HepG2 (cell line): ENCODE results near the gene SLC35B2. TPM values are rescaled to one million over a fixed set of nuclear protein-coding genes. Genes with fewer than 3 reads are reported as not detected.

Experiments used
- HIVEP1 ChIP-seq: sonication (generic); formaldehyde crosslinking; IDR thresholded peaks from 2 replicates; pipeline ENCODE4 v1.4.0; 2020; ENCODE audit warnings: mild to moderate bottlenecking, missing genetic modification reagents
- HNF4A ChIP-seq: sonication (generic); formaldehyde crosslinking; IDR thresholded peaks from 2 replicates; pipeline ENCODE4 v1.4.0; 2020; ENCODE audit warnings: missing genetic modification reagents
- KLF6 ChIP-seq: IDR thresholded peaks from 2 replicates; pipeline ENCODE4 v1.8.0; 2016; ENCODE audit warnings: missing biosample characterization, missing genetic modification reagents
- PHF5A ChIP-seq: IDR thresholded peaks from one replicate; pipeline ENCODE4 v1.6.1; 2018; ENCODE audit warnings: low read depth, missing genetic modification reagents; ENCODE audit not compliant: unreplicated experiment
- PREB ChIP-seq: sonication (generic); formaldehyde crosslinking; IDR thresholded peaks from 2 replicates; pipeline ENCODE4 v1.4.0; 2020; ENCODE audit warnings: missing genetic modification reagents
- RBAK ChIP-seq: sonication (generic); formaldehyde crosslinking; IDR thresholded peaks from 2 replicates; pipeline ENCODE4 v1.5.1; 2020; ENCODE audit warnings: mild to moderate bottlenecking, missing genetic modification reagents
- RBM39 ChIP-seq: fragments of 200-400 bp; formaldehyde crosslinking; IDR thresholded peaks from one replicate; pipeline ENCODE4 v1.6.1; 2018; ENCODE audit warnings: antibody characterized with exemption, mild to moderate bottlenecking, low read depth, low read length; ENCODE audit not compliant: poor library complexity, severe bottlenecking
- SMARCC2 ChIP-seq: fragments of 450-650 bp; IDR thresholded peaks from 2 replicates; pipeline ENCODE4 v1.6.1; 2017; ENCODE audit warnings: antibody characterized with exemption, mild to moderate bottlenecking
- SP2 ChIP-seq: sonication (generic); formaldehyde crosslinking; IDR thresholded peaks from 2 replicates; pipeline ENCODE4 v1.5.1; 2020; ENCODE audit warnings: mild to moderate bottlenecking, missing genetic modification reagents
- TAF15 ChIP-seq: fragments of 200-400 bp; formaldehyde crosslinking; IDR thresholded peaks from one replicate; pipeline ENCODE4 v1.6.1; 2018; ENCODE audit warnings: mild to moderate bottlenecking, low read depth, low read length; ENCODE audit not compliant: poor library complexity, severe bottlenecking
- TSC22D2 ChIP-seq: sonication (generic); formaldehyde crosslinking; IDR thresholded peaks from 2 replicates; pipeline ENCODE4 v1.5.1; 2020; ENCODE audit warnings: missing genetic modification reagents, mild to moderate bottlenecking, borderline replicate concordance
- ZBTB26 ChIP-seq: IDR thresholded peaks from 2 replicates; pipeline ENCODE4 v1.6.1; 2016; ENCODE audit warnings: missing compliant biosample characterization, missing genetic modification reagents, borderline replicate concordance
- ZBTB7B ChIP-seq: sonication (generic); formaldehyde crosslinking; IDR thresholded peaks from 2 replicates; pipeline ENCODE4 v1.4.0; 2020; ENCODE audit warnings: missing genetic modification reagents
- ZC3H13 ChIP-seq: sonication (generic); formaldehyde crosslinking; IDR thresholded peaks from 2 replicates; pipeline ENCODE4 v1.8.1; 2023; ENCODE audit warnings: mild to moderate bottlenecking, missing genetic modification reagents, moderate library complexity
- ZNF17 ChIP-seq: sonication (generic); formaldehyde crosslinking; IDR thresholded peaks from 2 replicates; pipeline ENCODE4 v1.5.0; 2020; ENCODE audit warnings: mild to moderate bottlenecking, missing genetic modification reagents
- ZNF264 ChIP-seq: sonication (generic); formaldehyde crosslinking; IDR thresholded peaks from 2 replicates; pipeline ENCODE4 v1.4.0; 2020; ENCODE audit warnings: missing genetic modification reagents
- ZNF3 ChIP-seq: IDR thresholded peaks from 2 replicates; pipeline ENCODE4 v1.7.0; 2017; ENCODE audit warnings: inconsistent platforms
- ZNF496 ChIP-seq: sonication (generic); formaldehyde crosslinking; IDR thresholded peaks from 2 replicates; pipeline ENCODE4 v1.8.1; 2023; ENCODE audit warnings: mild to moderate bottlenecking, moderate library complexity, missing genetic modification reagents; ENCODE audit not compliant: insufficient replicate concordance
- ZNF576 ChIP-seq: sonication (generic); formaldehyde crosslinking; IDR thresholded peaks from 2 replicates; pipeline ENCODE4 v1.4.0; 2020; ENCODE audit warnings: mild to moderate bottlenecking, missing genetic modification reagents
- ZNF703 ChIP-seq: sonication (generic); formaldehyde crosslinking; IDR thresholded peaks from 2 replicates; pipeline ENCODE4 v1.5.1; 2020; ENCODE audit warnings: missing genetic modification reagents, mild to moderate bottlenecking, moderate library complexity, borderline replicate concordance
- ZNF761 ChIP-seq: sonication (generic); formaldehyde crosslinking; conservative IDR thresholded peaks from 2 replicates; pipeline ENCODE4 v1.4.0; 2020; ENCODE audit warnings: mild to moderate bottlenecking, missing genetic modification reagents
- polyA plus RNA-seq, 8 experiments: library from polyadenylated mRNA; depleted of rRNA in 3 of 8; stranded (reverse) in 7 of 8; unstranded in 1 of 8; fragments of >200 nt; fragmentation: Illumina TruSeq in 4 of 8; extraction: Trizol in 4 of 8; gene quantifications; 2 replicates each; pipeline versions ENCODE4 v1.2.1 to v1.2.3, GENCODE V29; 2011 to 2016; ENCODE audit warnings: low read depth in 4 of 8, missing spikeins in 1 of 8, mixed read lengths in 1 of 8; ENCODE audit not compliant: insufficient read depth in 1 of 8
- total RNA-seq, 5 experiments: library from RNA; depleted of rRNA; stranded (reverse); fragments of >200 nt; fragmentation: Illumina TruSeq; extraction: Trizol; gene quantifications; 2 replicates each; pipeline ENCODE4 v1.2.3, GENCODE V29; 2016; ENCODE audit warnings: low read depth in 1 of 5
- TF ChIP-seq, protein P1 (sequence below): sonication (generic); formaldehyde crosslinking; IDR thresholded peaks from 2 replicates; pipeline ENCODE4 v1.9.0; 2022; ENCODE audit warnings: missing genetic modification reagents, mild to moderate bottlenecking, borderline replicate concordance
- TF ChIP-seq, protein P2 (sequence below): IDR thresholded peaks from 2 replicates; pipeline ENCODE4 v1.6.1; 2016; ENCODE audit warnings: missing biosample characterization, missing genetic modification reagents, low read depth
- TF ChIP-seq, protein P3 (sequence below): sonication (generic); formaldehyde crosslinking; IDR thresholded peaks from 2 replicates; pipeline ENCODE4 v1.5.0; 2020; ENCODE audit warnings: mild to moderate bottlenecking, low read depth, missing genetic modification reagents, borderline replicate concordance

The SLC35B2 gene
- total and polyA plus RNA-seq, 2 of the 13 experiments (the other 11 are each of a cell fraction or from before 2014, with no cell fraction given) = 61.1 to 148 TPM

GRCh38 chr6:44246663-44247337 is 10.5 kb downstream of the SLC35B2 start, which contains the start of gene HSP90AB1 (continued):
- TF ChIP-seq, protein P1, sequence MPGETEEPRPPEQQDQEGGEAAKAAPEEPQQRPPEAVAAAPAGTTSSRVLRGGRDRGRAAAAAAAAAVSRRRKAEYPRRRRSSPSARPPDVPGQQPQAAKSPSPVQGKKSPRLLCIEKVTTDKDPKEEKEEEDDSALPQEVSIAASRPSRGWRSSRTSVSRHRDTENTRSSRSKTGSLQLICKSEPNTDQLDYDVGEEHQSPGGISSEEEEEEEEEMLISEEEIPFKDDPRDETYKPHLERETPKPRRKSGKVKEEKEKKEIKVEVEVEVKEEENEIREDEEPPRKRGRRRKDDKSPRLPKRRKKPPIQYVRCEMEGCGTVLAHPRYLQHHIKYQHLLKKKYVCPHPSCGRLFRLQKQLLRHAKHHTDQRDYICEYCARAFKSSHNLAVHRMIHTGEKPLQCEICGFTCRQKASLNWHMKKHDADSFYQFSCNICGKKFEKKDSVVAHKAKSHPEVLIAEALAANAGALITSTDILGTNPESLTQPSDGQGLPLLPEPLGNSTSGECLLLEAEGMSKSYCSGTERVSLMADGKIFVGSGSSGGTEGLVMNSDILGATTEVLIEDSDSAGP = peak; percentile 100
- peak; percentile 84; the same call in 1 of the 2 replicates for TF ChIP-seq ZNF17 (CRISPR knock-in tag)
- TF ChIP-seq ZNF264 (CRISPR knock-in tag) = peak; percentile 94
- TF ChIP-seq ZC3H13 (CRISPR knock-in tag) = no peak
- TF ChIP-seq PHF5A (CRISPR knock-in tag) = peak; percentile 79
- TF ChIP-seq RBAK (CRISPR knock-in tag) = no peak
- TF ChIP-seq ZNF703 (CRISPR knock-in tag) = peak; percentile 73
- TF ChIP-seq HIVEP1 (CRISPR knock-in tag) = 0 out of 2 replicates have a peak, but pooled peaks have one; percentile 4
- peak; percentile 35 for TF ChIP-seq HNF4A (CRISPR knock-in tag)
- peak; percentile 74 for TF ChIP-seq KLF6
- TF ChIP-seq TAF15 = no peak
- TF ChIP-seq PREB = no peak
- no peak for TF ChIP-seq RBM39
- no peak for TF ChIP-seq SMARCC2
- TF ChIP-seq SP2 (CRISPR knock-in tag) = peak; percentile 43; the same call in 1 of the 2 replicates
- TF ChIP-seq ZNF761 (CRISPR knock-in tag) = no peak; the same call in 1 of the 2 replicates
- TF ChIP-seq ZNF496 (CRISPR knock-in tag) = no peak
- peak; percentile 57; the same call in 1 of the 2 replicates for TF ChIP-seq TSC22D2 (CRISPR knock-in tag)
- TF ChIP-seq, protein P2, sequence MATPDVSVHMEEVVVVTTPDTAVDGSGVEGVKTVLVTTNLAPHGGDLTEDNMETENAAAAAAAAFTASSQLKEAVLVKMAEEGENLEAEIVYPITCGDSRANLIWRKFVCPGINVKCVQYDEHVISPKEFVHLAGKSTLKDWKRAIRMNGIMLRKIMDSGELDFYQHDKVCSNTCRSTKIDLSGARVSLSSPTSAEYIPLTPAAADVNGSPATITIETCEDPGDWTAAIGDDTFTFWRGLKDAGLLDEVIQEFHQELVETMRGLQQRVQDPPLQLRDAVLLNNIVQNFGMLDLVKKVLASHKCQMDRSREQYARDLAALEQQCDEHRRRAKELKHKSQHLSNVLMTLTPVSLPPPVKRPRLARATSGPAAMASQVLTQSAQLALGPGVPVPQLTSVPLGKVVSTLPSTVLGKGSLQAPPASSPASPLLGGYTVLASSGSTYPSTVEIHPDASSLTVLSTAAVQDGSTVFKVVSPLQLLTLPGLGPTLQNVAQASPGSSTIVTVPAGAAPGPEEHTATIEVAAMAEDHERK (CRISPR knock-in tag) = no peak; the same call in 1 of the 2 replicates
- TF ChIP-seq, protein P3, sequence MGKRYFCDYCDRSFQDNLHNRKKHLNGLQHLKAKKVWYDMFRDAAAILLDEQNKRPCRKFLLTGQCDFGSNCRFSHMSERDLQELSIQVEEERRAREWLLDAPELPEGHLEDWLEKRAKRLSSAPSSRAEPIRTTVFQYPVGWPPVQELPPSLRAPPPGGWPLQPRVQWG = no peak
- TF ChIP-seq ZBTB26 (CRISPR knock-in tag) = no peak; the same call in 1 of the 2 replicates
- TF ChIP-seq ZNF3 (CRISPR knock-in tag) = no peak
- no peak for TF ChIP-seq ZNF576 (CRISPR knock-in tag)
- TF ChIP-seq ZBTB7B (CRISPR knock-in tag) = peak; percentile 13; the same call in 1 of the 2 replicates
